ENCODE data around the gene FAN1. TPM values are rescaled to one million over a fixed set of nuclear protein-coding genes. Genes with fewer than 3 reads are reported as not detected.

FAN1 gene
- total and polyA plus RNA-seq, 2 of the 4 experiments (the other 2 are of a cell fraction), result 7.6 to 12.4 TPM

GRCh38 chr15:30924353-30924752, 20.6 kb downstream of the FAN1 start:
- in situ Hi-C loops (cut with MboI; ENCODE audit: low sequenced_read_pairs), result no loop called here
- no peak overlapping the region for H4K5ac ChIP-seq (ENCODE audit: low read depth, low read length)
- H3K27ac ChIP-seq (ENCODE audit: insufficient read depth, low read length), result no peak overlapping the region
- H3K18ac ChIP-seq (ENCODE audit: low read depth, low read length), result no peak overlapping the region
- H4K91ac ChIP-seq (ENCODE audit: insufficient read depth, low read depth, low read length), result no peak overlapping the region
- dilution Hi-C loops (cut with HindIII; ENCODE audit: low sequenced_read_pairs, unreplicated experiment), result no loop called here
- H2BK120ac ChIP-seq (ENCODE audit: low read depth, low read length), result no peak overlapping the region
- no peaks in the 10 kb centered on the region for H3K9me3 ChIP-seq (ENCODE audit: control insufficient read depth, insufficient read depth, low read length)
- H3K56ac ChIP-seq (ENCODE audit: extremely low read depth, insufficient read depth, low read length), result no peak overlapping the region
- H3K36me3 ChIP-seq (ENCODE audit: control insufficient read depth, insufficient read depth, low read length), result peaks cover 58% of the 10 kb centered on the region
- CTCF ChIA-PET, result interaction anchor here (2.4 kb wide), 1 partner anchor 204 kb away, joined by 9 read pairs; no protein-coding TSS in a partner anchor
- no peak for TF ChIP-seq BHLHE40 (IDR thresholded peaks at IDR 0.05; ENCODE audit: low read depth, low read length)
- TF ChIP-seq MAZ (IDR thresholded peaks at IDR 0.05; ENCODE audit: borderline replicate concordance, low read depth, low read length), result no peak
- TF ChIP-seq FOS (IDR thresholded peaks at IDR 0.05; ENCODE audit: low read depth, low read length), result no peak
- TF ChIP-seq USF2 (IDR thresholded peaks at IDR 0.05; ENCODE audit: low read depth, low read length), result no peak
- no peak for TF ChIP-seq MAFK (IDR thresholded peaks at IDR 0.05; ENCODE audit: low read depth, low read length)
- TF ChIP-seq RAD21 (IDR thresholded peaks at IDR 0.05; ENCODE audit: low read length), result no peak
- no peak for TF ChIP-seq MXI1 (IDR thresholded peaks at IDR 0.05; ENCODE audit: borderline replicate concordance, low read depth, low read length)
- no peak for TF ChIP-seq ELK1 (IDR thresholded peaks at IDR 0.05; ENCODE audit: borderline replicate concordance, low read depth, low read length)
- TF ChIP-seq CEBPB (IDR thresholded peaks at IDR 0.05; ENCODE audit: low read depth, low read length), result 0 out of 2 replicates have a peak, but pooled peaks have one; percentile 3
- peak; percentile 28 for TF ChIP-seq RCOR1 (IDR thresholded peaks at IDR 0.05; ENCODE audit: insufficient replicate concordance, low read length)
- no peak overlapping the region for H2AFZ ChIP-seq (replicated peaks; ENCODE audit: low read length, poor library complexity)
- H2BK20ac ChIP-seq (ENCODE audit: low read depth, low read length), result no peak overlapping the region
- H3K4me3 ChIP-seq (ENCODE audit: insufficient read depth, low read depth, low read length), result no peak overlapping the region
- H3K4ac ChIP-seq (ENCODE audit: low read depth, low read length), result no peak overlapping the region
- intact Hi-C loops (cut with micrococcal nuclease), result no loop called here
- peaks cover 25% of the 10 kb centered on the region for H3K9me1 ChIP-seq (ENCODE audit: insufficient read depth, low read length)
- no peak overlapping the region for H3K14ac ChIP-seq (replicated peaks; ENCODE audit: low read depth, low read length)
- no peak overlapping the region for H2BK5ac ChIP-seq (ENCODE audit: low read depth, low read length, poor library complexity, severe bottlenecking)
- H2AK5ac ChIP-seq (ENCODE audit: low read depth, low read length), result no peak overlapping the region
- H4K20me1 ChIP-seq (ENCODE audit: insufficient read depth, low read length), result peaks cover 38% of the 10 kb centered on the region; the same call in 1 of the 2 replicates
- H3K9ac ChIP-seq (ENCODE audit: low read depth, low read length), result no peak overlapping the region
- no peak overlapping the region for H3K23ac ChIP-seq (ENCODE audit: low read depth, low read length)
- no peak overlapping the region for H2AK9ac ChIP-seq (replicated peaks; ENCODE audit: low read depth, low read length, poor library complexity)
- no peak overlapping the region for H4K8ac ChIP-seq (ENCODE audit: low read depth in 2 of 2, low read length in 2 of 2)
- H3K79me1 ChIP-seq (ENCODE audit: low read depth in 1 of 2, low read length in 2 of 2), result no peaks in the 10 kb centered on the region
- peaks cover 26% of the 10 kb centered on the region for H3K4me1 ChIP-seq (ENCODE audit: control insufficient read depth, insufficient read depth, low read length)
- no peak overlapping the region for H3K4me2 ChIP-seq (ENCODE audit: low read depth, low read length)
- WGBS, 2 experiments (ENCODE audit: extremely low coverage in 2 of 2, insufficient read length in 1 of 2), result no CpG with 5 or more reads among the region's 5 CpGs
- peak; percentile 73 for DNase-seq
- no peaks in the 10 kb centered on the region; the same call in 1 of the 2 replicates for H3K27me3 ChIP-seq (ENCODE audit: control insufficient read depth, insufficient read depth, low read length)
- POLR2A ChIA-PET (ENCODE audit: unreplicated experiment), result no interaction called here
- no peak overlapping the region for H2BK15ac ChIP-seq (ENCODE audit: low read depth, low read length)
- peak; percentile 51 for ATAC-seq (ENCODE audit: low read depth)
- no TSS peak for BruUV-seq (replicated peaks)
